ENCODE data around the gene SARM1. TPM values are rescaled to one million over a fixed set of nuclear protein-coding genes. Genes with fewer than 3 reads are reported as not detected.

SARM1 gene
- total and polyA plus RNA-seq, 2 of the 13 experiments (the other 11 are each of a cell fraction or from before 2014, with no cell fraction given), result 0.73 to 0.86 TPM

DNA sequence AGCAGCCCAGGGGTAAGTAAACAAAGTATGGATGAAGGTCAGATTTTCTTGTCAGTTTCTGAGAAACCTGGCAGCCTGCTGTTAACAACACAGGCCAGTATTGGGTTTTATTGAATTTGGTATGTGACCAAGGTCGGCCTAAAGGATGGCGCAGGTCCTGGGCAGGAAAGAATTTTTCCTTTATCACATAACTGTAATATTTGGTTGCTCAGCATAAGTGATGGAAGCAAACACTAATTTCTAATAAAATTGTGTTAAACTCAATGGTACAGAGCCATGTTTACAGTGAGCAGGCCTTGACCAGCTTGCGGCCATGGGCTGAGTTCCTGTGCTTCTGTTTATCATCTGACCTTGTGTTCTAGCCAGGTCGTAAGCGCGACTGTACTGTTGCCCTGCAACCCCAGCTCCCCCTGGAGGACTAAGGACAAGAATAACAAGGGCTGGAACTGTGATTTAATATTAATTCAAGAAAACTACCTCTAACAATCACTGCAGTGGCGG, 24.7 kb upstream of the SARM1 start (continued):
- TF ChIP-seq, protein P1, sequence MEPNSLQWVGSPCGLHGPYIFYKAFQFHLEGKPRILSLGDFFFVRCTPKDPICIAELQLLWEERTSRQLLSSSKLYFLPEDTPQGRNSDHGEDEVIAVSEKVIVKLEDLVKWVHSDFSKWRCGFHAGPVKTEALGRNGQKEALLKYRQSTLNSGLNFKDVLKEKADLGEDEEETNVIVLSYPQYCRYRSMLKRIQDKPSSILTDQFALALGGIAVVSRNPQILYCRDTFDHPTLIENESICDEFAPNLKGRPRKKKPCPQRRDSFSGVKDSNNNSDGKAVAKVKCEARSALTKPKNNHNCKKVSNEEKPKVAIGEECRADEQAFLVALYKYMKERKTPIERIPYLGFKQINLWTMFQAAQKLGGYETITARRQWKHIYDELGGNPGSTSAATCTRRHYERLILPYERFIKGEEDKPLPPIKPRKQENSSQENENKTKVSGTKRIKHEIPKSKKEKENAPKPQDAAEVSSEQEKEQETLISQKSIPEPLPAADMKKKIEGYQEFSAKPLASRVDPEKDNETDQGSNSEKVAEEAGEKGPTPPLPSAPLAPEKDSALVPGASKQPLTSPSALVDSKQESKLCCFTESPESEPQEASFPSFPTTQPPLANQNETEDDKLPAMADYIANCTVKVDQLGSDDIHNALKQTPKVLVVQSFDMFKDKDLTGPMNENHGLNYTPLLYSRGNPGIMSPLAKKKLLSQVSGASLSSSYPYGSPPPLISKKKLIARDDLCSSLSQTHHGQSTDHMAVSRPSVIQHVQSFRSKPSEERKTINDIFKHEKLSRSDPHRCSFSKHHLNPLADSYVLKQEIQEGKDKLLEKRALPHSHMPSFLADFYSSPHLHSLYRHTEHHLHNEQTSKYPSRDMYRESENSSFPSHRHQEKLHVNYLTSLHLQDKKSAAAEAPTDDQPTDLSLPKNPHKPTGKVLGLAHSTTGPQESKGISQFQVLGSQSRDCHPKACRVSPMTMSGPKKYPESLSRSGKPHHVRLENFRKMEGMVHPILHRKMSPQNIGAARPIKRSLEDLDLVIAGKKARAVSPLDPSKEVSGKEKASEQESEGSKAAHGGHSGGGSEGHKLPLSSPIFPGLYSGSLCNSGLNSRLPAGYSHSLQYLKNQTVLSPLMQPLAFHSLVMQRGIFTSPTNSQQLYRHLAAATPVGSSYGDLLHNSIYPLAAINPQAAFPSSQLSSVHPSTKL (CRISPR knock-in tag; IDR thresholded peaks at IDR 0.05), result peak; percentile 50
- TF ChIP-seq MED1 (CRISPR knock-in tag; IDR thresholded peaks at IDR 0.05) (peak; percentile 55), REPIN1 (CRISPR knock-in tag; IDR thresholded peaks at IDR 0.05; ENCODE audit: borderline replicate concordance, low read depth) (no peak), MXI1 (IDR thresholded peaks at IDR 0.05; ENCODE audit: borderline replicate concordance, low read depth, low read length) (peak; percentile 49; the same call in 1 of the 3 replicates), ZNF549 (CRISPR knock-in tag; IDR thresholded peaks at IDR 0.05) (no peak), SALL1 (CRISPR knock-in tag; IDR thresholded peaks at IDR 0.05) (peak; percentile 77), ZNF333 (CRISPR knock-in tag; IDR thresholded peaks at IDR 0.05; ENCODE audit: borderline replicate concordance) (no peak), SOX5 (CRISPR knock-in tag; IDR thresholded peaks at IDR 0.05; ENCODE audit: borderline replicate concordance) (peak; percentile 20; the same call in 1 of the 2 replicates), MZF1 (CRISPR knock-in tag; IDR thresholded peaks at IDR 0.05; ENCODE audit: borderline replicate concordance) (no peak), ELF3 (CRISPR knock-in tag; IDR thresholded peaks at IDR 0.05) (0 out of 2 replicates have a peak, but pooled peaks have one; percentile 33), SMAD3 (CRISPR knock-in tag; IDR thresholded peaks at IDR 0.05) (0 out of 2 replicates have a peak, but pooled peaks have one; percentile 59), ZNF644 (CRISPR knock-in tag; IDR thresholded peaks at IDR 0.05; ENCODE audit: low read depth) (0 out of 2 replicates have a peak, but pooled peaks have one; percentile 31), TGIF2 (CRISPR knock-in tag; IDR thresholded peaks at IDR 0.05) (peak; percentile 69; the same call in 1 of the 2 replicates), FOXJ3 (CRISPR knock-in tag; IDR thresholded peaks at IDR 0.05; ENCODE audit: borderline replicate concordance) (peak; percentile 89; the same call in 1 of the 2 replicates)
- TF ChIP-seq, protein P2, sequence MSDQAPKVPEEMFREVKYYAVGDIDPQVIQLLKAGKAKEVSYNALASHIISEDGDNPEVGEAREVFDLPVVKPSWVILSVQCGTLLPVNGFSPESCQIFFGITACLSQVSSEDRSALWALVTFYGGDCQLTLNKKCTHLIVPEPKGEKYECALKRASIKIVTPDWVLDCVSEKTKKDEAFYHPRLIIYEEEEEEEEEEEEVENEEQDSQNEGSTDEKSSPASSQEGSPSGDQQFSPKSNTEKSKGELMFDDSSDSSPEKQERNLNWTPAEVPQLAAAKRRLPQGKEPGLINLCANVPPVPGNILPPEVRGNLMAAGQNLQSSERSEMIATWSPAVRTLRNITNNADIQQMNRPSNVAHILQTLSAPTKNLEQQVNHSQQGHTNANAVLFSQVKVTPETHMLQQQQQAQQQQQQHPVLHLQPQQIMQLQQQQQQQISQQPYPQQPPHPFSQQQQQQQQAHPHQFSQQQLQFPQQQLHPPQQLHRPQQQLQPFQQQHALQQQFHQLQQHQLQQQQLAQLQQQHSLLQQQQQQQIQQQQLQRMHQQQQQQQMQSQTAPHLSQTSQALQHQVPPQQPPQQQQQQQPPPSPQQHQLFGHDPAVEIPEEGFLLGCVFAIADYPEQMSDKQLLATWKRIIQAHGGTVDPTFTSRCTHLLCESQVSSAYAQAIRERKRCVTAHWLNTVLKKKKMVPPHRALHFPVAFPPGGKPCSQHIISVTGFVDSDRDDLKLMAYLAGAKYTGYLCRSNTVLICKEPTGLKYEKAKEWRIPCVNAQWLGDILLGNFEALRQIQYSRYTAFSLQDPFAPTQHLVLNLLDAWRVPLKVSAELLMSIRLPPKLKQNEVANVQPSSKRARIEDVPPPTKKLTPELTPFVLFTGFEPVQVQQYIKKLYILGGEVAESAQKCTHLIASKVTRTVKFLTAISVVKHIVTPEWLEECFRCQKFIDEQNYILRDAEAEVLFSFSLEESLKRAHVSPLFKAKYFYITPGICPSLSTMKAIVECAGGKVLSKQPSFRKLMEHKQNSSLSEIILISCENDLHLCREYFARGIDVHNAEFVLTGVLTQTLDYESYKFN (CRISPR knock-in tag; conservative IDR thresholded peaks at IDR 0.05), result peak; percentile 79
- TF ChIP-seq, protein P3, sequence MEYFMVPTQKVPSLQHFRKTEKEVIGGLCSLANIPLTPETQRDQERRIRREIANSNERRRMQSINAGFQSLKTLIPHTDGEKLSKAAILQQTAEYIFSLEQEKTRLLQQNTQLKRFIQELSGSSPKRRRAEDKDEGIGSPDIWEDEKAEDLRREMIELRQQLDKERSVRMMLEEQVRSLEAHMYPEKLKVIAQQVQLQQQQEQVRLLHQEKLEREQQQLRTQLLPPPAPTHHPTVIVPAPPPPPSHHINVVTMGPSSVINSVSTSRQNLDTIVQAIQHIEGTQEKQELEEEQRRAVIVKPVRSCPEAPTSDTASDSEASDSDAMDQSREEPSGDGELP (IDR thresholded peaks at IDR 0.05; ENCODE audit: borderline replicate concordance, low read depth), result peak; percentile 27; the same call in 1 of the 2 replicates
- TF ChIP-seq, protein P4, sequence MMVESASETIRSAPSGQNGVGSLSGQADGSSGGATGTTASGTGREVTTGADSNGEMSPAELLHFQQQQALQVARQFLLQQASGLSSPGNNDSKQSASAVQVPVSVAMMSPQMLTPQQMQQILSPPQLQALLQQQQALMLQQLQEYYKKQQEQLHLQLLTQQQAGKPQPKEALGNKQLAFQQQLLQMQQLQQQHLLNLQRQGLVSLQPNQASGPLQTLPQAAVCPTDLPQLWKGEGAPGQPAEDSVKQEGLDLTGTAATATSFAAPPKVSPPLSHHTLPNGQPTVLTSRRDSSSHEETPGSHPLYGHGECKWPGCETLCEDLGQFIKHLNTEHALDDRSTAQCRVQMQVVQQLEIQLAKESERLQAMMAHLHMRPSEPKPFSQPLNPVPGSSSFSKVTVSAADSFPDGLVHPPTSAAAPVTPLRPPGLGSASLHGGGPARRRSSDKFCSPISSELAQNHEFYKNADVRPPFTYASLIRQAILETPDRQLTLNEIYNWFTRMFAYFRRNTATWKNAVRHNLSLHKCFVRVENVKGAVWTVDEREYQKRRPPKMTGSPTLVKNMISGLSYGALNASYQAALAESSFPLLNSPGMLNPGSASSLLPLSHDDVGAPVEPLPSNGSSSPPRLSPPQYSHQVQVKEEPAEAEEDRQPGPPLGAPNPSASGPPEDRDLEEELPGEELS (CRISPR knock-in tag; IDR thresholded peaks at IDR 0.05), result peak; percentile 50; the same call in 1 of the 2 replicates
- TF ChIP-seq, protein P5, sequence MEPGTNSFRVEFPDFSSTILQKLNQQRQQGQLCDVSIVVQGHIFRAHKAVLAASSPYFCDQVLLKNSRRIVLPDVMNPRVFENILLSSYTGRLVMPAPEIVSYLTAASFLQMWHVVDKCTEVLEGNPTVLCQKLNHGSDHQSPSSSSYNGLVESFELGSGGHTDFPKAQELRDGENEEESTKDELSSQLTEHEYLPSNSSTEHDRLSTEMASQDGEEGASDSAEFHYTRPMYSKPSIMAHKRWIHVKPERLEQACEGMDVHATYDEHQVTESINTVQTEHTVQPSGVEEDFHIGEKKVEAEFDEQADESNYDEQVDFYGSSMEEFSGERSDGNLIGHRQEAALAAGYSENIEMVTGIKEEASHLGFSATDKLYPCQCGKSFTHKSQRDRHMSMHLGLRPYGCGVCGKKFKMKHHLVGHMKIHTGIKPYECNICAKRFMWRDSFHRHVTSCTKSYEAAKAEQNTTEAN (CRISPR knock-in tag; conservative IDR thresholded peaks at IDR 0.05), result 0 out of 2 replicates have a peak, but pooled peaks have one; percentile 21
